CD4-positive, alpha-beta T cell treated with Interleukin-12 subunit alpha and Interleukin-12 subunit beta, for 1 hour (primary cell): ENCODE results near the gene TEX50.
"Not testable (repeated sequence)": the region's sequence is repeated elsewhere in the genome, so short reads cannot be mapped to it uniquely, and the experiment has no call there.

Experiments used
- DNase-seq: peaks from one replicate; pipeline ENCODE4 v3.0.0-alpha.2; 2020

Gene TEX50

DNA sequence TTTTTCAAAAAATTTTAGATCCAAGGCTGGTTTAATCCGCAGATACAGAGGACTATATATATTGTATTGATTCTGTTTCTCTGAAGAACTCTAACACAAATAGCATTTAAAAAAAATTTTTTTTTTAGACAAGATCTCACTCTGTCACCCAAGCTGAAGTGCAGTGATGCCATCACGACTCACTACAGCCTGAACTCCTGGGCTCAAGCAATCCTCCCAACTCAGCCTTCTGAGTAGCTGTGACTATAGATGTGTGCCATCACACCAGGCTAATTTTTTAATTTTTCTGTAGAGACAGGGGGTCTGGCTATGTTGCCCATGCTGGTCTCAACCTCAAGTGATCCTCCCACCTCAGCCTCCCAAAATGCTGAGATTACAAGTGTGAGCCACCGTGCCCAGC is 31.5 kb downstream of the TEX50 start:
- DNase-seq = no peak

GRCh38 chr1:173669491-173669941 is 34.4 kb downstream of the TEX50 start, which contains the start of gene ANKRD45:
ANKRD45 (minus strand) TSS chr1:173669851; CDS start chr1:173659418, 10,433 bp downstream.
- no peak for DNase-seq

- not testable (repeated sequence) for DNase-seq
Observed at GRCh38 chr1:173674496-173674895, 39.4 kb downstream of the TEX50 start.

DNA sequence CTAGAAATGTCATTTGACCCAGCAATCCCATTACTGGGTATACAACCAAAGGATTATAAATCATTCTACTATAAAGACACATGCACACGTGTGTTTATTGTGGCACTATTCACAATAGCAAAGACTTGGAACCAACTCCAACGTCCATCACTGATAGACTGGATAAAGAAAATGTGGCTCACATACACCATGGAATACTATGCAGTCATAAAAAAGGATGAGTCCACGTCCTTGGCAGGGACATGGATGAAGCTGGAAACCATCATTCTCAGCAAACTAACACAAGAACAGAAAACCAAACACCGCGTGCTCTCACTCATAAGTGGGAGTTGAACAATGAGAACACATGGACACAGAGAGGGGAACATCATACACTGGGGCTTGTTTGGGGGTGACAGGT is 45.0 kb downstream of the TEX50 start:
- not testable (repeated sequence) for DNase-seq

GRCh38 chr1:173682184-173682583 is 47.0 kb downstream of the TEX50 start:
- DNase-seq = no peak

GRCh38 chr1:173683838-173684237 is 48.7 kb downstream of the TEX50 start:
- not testable (repeated sequence) for DNase-seq

DNA sequence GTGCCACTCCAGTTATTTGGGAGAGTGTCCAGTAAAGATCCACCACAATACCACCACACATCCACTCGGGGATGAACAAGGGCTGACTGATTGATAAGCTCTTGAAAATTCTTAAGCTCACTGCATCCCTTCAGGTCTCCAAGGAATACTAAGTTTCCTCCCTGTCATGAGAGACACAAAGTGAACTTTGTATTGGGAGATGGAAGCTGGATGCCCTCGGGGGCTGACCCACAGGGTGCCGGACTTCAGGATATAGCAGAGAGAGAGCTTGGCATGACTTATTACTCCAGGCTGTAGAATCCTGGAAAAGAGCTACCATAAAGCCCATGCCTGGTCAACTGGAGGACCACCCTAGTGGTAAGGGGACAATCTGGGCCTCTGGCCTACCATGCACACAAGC is 50.0 kb downstream of the TEX50 start:
- not testable (repeated sequence) for DNase-seq
